Common myeloid progenitor, CD34-positive (primary cell): Measurements from ENCODE around the gene KHK.

ENCODE experiments used
- CTCF ChIA-PET: fragments of 350-600 bp; sonication (Branson Sonifier 250); formaldehyde crosslinking; loops from one replicate; lab custom pipeline; 2021; ENCODE audit warnings: antibody characterized with exemption; lab: Charles Lee
- POLR2A ChIA-PET: fragments of 350-600 bp; sonication (Branson Sonifier 250); formaldehyde crosslinking; loops from one replicate; lab custom pipeline; 2021; ENCODE audit warnings: antibody characterized with exemption; lab: Charles Lee
- DNase-seq, 3 donors: peaks; one replicate each; pipeline versions ENCODE4 v3.0.0 to v3.0.0-alpha.2; 2013
- H3K27ac ChIP-seq, 2 experiments: 1 replicate in 1 of 2; 2 replicates in 1 of 2; pipeline ENCODE4 v1.7.0; 2013; ENCODE audit warnings: inconsistent platforms in 2 of 2, low read length in 2 of 2, mild to moderate bottlenecking in 2 of 2, low read depth in 1 of 2, moderate library complexity in 1 of 2; ENCODE audit not compliant: severe bottlenecking in 2 of 2, insufficient read depth in 1 of 2, poor library complexity in 1 of 2
- H3K27me3 ChIP-seq, 5 experiments: replicated peaks in 2 of 5; 1 replicate in 3 of 5; 2 replicates in 2 of 5; pipeline versions ENCODE4 v1.6.1 to v1.7.0; 2013; ENCODE audit warnings: low read length in 4 of 5, mild to moderate bottlenecking in 2 of 5, moderate library complexity in 2 of 5, inconsistent platforms in 1 of 5; ENCODE audit not compliant: insufficient read depth in 5 of 5, control insufficient read depth in 4 of 5
- H3K36me3 ChIP-seq, 4 experiments: 1 replicate in 2 of 4; 2 replicates in 2 of 4; pipeline versions ENCODE4 v1.6.1 to v1.7.0; 2013; ENCODE audit warnings: low read length in 3 of 4, control low read depth in 1 of 4, mild to moderate bottlenecking in 1 of 4; ENCODE audit not compliant: control insufficient read depth in 4 of 4, insufficient read depth in 4 of 4
- H3K4me1 ChIP-seq, 4 experiments: 1 replicate in 3 of 4; 2 replicates in 1 of 4; pipeline versions ENCODE4 v1.6.1 to v1.7.1; 2013; ENCODE audit warnings: low read length in 3 of 4, mild to moderate bottlenecking in 3 of 4, control low read depth in 1 of 4, inconsistent platforms in 1 of 4, moderate library complexity in 1 of 4; ENCODE audit not compliant: control insufficient read depth in 4 of 4, insufficient read depth in 4 of 4; ENCODE audit errors: control extremely low read depth in 1 of 4
- H3K4me3 ChIP-seq, 7 experiments: 1 replicate in 4 of 7; 2 replicates in 3 of 7; pipeline versions ENCODE4 v1.5.1 to v1.7.0; 2013; ENCODE audit warnings: mild to moderate bottlenecking in 7 of 7, low read length in 6 of 7, moderate library complexity in 6 of 7, inconsistent platforms in 2 of 7, low read depth in 2 of 7, control low read depth in 1 of 7; ENCODE audit not compliant: insufficient read depth in 4 of 7, control insufficient read depth in 1 of 7; ENCODE audit errors: extremely low read depth in 1 of 7
- H3K9me3 ChIP-seq, 5 experiments: 1 replicate in 4 of 5; 2 replicates in 1 of 5; pipeline versions ENCODE4 v1.6.1 to v1.7.1; 2013; ENCODE audit warnings: low read length in 4 of 5, mild to moderate bottlenecking in 2 of 5, inconsistent platforms in 1 of 5, low read depth in 1 of 5, moderate library complexity in 1 of 5; ENCODE audit not compliant: control insufficient read depth in 4 of 5, insufficient read depth in 2 of 5; ENCODE audit errors: control extremely low read depth in 1 of 5
- WGBS: methylation state at CpG from one replicate; pipeline ENCODE4 v1.1.5; 2013; ENCODE audit not compliant: insufficient coverage; 5-methylcytosine and 5-hydroxymethylcytosine counted together

KHK gene

DNA sequence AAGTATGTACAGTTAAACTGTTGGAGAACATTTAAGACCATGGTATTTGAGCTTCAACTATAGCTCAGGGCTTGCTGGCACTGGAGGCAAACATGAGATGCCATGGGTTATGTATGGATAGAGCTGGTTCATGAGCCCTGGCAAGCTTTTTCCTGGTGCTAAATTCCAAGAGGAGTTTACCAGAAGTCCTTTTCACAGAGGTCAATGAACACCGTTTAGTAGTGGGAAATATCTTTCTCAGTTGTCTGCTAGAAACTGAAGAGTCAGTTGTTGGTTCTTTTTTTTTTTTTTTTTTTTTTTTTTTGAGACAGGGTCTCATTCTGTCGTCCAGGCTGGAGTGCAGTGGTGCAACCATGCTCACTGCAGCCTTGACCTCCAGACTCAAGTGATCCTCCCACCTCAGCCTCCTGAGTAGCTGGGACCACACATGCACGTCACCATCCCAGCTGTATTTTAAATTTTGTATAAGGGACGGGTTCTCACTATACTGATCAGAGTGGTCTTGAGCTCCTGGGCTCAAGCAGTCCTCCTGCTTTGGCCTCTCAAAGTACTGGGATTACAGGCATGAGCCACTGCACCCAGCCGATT is 1.3 kb downstream of the KHK start:
- no peak overlapping the region for H3K27ac ChIP-seq
- H3K9me3 ChIP-seq: no peaks in the 10 kb centered on the region
- peaks cover 0 to 7% (median 1%) of the 10 kb centered on the region in 4 experiments for H3K36me3 ChIP-seq
- no peaks in the 10 kb centered on the region for H3K27me3 ChIP-seq
- DNase-seq: no peak
- CTCF ChIA-PET: interaction anchor here (0.7 to 28.0 kb wide), 9 partner anchors 9 to 177 kb away, joined by 3 to 381 read pairs (median 5); partner anchors contain the start of genes AGBL5 and OST4
- H3K4me3 ChIP-seq: no peak overlapping the region
- WGBS: 100% methylated on average over 3 of the region's 5 CpGs
- POLR2A ChIA-PET: interaction anchor here (1.4 kb wide), 1 partner anchor 17 kb away, joined by 4 read pairs; the partner anchor contains the start of gene OST4
- peaks cover 2 to 39% (median 29%) of the 10 kb centered on the region in 4 experiments for H3K4me1 ChIP-seq

DNA sequence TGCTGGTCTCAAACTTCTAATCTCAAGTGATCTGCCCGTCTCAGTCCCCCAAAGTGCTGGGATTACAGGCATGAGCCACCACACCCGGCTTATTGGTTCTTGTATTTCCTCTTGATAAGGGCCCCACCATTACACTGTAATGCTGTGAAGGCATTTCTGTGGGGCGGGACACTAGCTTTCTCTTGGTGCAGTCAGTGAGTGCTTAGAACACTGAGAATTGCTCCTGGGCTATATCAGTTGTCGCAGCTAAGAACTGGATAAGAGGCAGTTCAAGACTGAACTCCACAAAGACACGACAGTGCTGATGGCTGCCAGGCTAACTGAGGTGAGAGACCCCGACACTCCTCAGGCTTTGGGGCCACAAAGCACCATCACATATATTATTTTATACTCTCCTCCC is 2.1 kb downstream of the KHK start:
- POLR2A ChIA-PET: no interaction called here

DNA sequence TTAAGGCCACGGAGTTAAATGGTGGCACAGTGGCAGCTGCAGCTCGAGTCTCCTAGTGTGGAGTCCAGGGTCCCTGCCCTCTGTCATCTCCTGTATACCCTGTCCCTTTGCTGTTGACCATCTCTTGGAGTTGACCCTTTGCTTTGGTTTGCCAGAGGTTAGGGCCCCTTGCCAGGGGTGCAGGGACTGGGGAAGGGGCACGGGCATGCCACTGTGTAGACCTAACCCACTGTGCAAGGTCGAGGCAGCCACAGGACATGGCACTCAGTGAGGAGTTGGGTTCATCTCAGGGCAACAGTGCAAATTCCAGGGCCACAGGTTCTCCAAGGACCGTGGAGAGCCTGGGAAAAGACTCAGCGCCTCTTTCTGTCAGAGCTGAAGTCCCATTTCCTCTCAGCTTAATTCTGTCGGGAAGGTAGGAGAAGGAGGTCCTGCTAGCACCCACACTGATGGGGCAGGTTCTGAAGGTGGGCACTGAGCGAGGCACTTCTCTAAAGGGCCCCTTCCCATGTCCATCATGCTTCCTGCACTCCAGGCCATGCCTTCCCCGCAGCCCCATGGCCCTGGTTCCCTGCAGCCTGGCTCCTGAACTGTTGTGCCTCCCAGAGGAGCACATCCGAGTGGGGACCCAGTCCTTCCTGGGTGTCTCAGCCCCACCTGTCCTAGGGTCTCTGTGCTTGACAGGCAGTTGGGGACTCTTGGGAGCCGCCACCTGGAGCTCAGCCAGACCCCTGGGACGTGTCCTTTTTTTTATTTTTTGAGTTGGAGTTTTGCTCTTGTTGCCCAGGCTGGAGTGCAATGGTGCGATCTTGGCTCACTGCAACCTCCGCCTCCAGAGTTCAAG is 2.8 kb downstream of the KHK start:
- WGBS: 95% methylated on average over 14 of the region's 14 CpGs
- Histone ChIP-seq H3K4me1 (peaks cover 2 to 25% (median 23%) of the 10 kb centered on the region in 4 experiments), H3K27ac (no peak overlapping the region), H3K4me3 (no peak overlapping the region), H3K36me3 (peaks cover 0 to 7% (median 0%) of the 10 kb centered on the region in 4 experiments), H3K9me3 (no peaks in the 10 kb centered on the region), H3K27me3 (no peaks in the 10 kb centered on the region)
- ChIA-PET POLR2A (no interaction called here), CTCF (interaction anchor here (0.6 to 28.0 kb wide), 8 partner anchors 8 to 128 kb away, joined by 3 to 381 read pairs (median 4); partner anchors contain the start of genes ABHD1, AGBL5 and PREB)
- no peak for DNase-seq

More for the DNA sequence above, 2.1 kb downstream of the KHK start:
- no peak overlapping the region for H3K27ac ChIP-seq
- 89% methylated on average over 5 of the region's 6 CpGs for WGBS
- H3K4me1 ChIP-seq: peaks cover 2 to 32% (median 25%) of the 10 kb centered on the region in 4 experiments
- CTCF ChIA-PET: interaction anchor here (0.6 to 28.0 kb wide), 9 partner anchors 8 to 176 kb away, joined by 3 to 381 read pairs (median 5); partner anchors contain the start of genes ABHD1, AGBL5, OST4 and PREB
- DNase-seq: peak in 2 of 3 donors; percentile 17 to 39
- peaks cover 0 to 7% (median 0%) of the 10 kb centered on the region in 4 experiments for H3K36me3 ChIP-seq
- no peaks in the 10 kb centered on the region for H3K27me3 ChIP-seq
- H3K4me3 ChIP-seq: no peak overlapping the region
- no peaks in the 10 kb centered on the region for H3K9me3 ChIP-seq

GRCh38 chr2:27091746-27092695 is 5.4 kb downstream of the KHK start:
- Histone ChIP-seq H3K36me3 (no peaks in the 10 kb centered on the region), H3K27ac (no peak overlapping the region), H3K4me3 (no peak overlapping the region), H3K4me1 (peaks cover 0 to 17% (median 16%) of the 10 kb centered on the region in 4 experiments), H3K27me3 (no peaks in the 10 kb centered on the region), H3K9me3 (no peaks in the 10 kb centered on the region)
- no peak for DNase-seq
- POLR2A ChIA-PET: interaction anchor here (0.6 kb wide), 1 partner anchor 100 kb away, joined by 9 read pairs; no protein-coding TSS in a partner anchor
- CTCF ChIA-PET: interaction anchor here (0.9 to 4.7 kb wide), 10 partner anchors 9 to 212 kb away, joined by 3 to 23 read pairs (median 3); no protein-coding TSS in a partner anchor
- 88% methylated on average over 22 of the region's 25 CpGs for WGBS

GRCh38 chr2:27092696-27093429 is 6.3 kb downstream of the KHK start:
- CTCF ChIA-PET: interaction anchor here (0.9 to 2.0 kb wide), 7 partner anchors 10 to 99 kb away, joined by 3 to 8 read pairs (median 3); no protein-coding TSS in a partner anchor
- no peak overlapping the region for H3K27ac ChIP-seq
- no peak for DNase-seq
- POLR2A ChIA-PET: no interaction called here
- H3K4me3 ChIP-seq: no peak overlapping the region
- H3K4me1 ChIP-seq: peaks cover 0 to 12% (median 10%) of the 10 kb centered on the region in 4 experiments
- no peaks in the 10 kb centered on the region for H3K27me3 ChIP-seq
- no peaks in the 10 kb centered on the region for H3K36me3 ChIP-seq
- WGBS: 90% methylated on average over 9 of the region's 10 CpGs
- H3K9me3 ChIP-seq: no peaks in the 10 kb centered on the region
